DMS53 (cell line): Measurements from ENCODE around the gene ST6GALNAC4.

Experiments
- DNase-seq: peaks from one replicate; lab custom pipeline; 2025; lab: John Stamatoyannopoulos, UW

The ST6GALNAC4 gene

DNA sequence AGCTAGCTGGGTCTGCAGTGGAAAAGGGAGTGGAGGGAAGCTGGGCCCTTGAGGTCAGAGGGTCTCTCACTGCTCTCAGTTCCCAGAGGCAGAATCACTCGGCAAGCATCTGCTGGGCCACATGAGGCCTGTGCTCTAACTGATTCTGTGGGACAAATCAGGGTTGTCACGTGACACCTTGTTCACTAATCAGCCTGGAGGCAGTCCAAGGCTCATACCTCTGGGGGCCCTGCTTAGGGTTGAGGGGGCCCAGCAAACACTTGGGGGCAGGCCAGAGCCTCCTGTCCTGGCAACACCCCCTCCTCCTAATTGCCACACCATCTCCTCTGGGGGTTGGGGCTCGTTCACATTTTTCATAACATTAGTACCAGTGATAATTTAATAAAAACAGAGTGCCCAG is 29.9 kb upstream of the ST6GALNAC4 start:
- no peak for DNase-seq

- no peak for DNase-seq
Measured at GRCh38 chr9:127945942-127946341, 29.1 kb upstream of the ST6GALNAC4 start.

GRCh38 chr9:127945338-127945737 is 28.5 kb upstream of the ST6GALNAC4 start:
- no peak for DNase-seq

GRCh38 chr9:127944586-127945218 is 27.9 kb upstream of the ST6GALNAC4 start:
- DNase-seq, result no peak

DNA sequence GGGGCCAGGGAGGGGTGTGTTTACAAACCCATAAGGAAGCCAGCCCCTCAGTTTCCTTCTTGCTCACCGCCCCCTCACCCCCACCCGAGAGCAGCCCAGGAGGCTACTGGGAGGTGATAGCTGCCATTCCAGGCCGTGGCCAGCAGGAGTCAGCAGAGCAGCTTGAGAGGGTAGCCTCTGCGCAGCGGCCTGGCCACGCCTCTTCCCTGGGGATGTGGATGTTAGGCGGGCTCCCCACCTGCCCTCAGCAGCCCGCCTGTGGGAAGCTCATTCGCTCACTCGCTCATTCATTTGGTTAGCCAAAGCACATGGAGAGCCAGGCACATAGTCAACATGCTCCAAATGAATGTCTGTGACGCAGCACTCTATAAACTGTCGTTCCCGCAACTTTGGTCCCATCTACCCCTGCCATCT is 26.9 kb upstream of the ST6GALNAC4 start:
- DNase-seq, result peak; percentile 97

- no peak for DNase-seq
Measured at GRCh38 chr9:127943011-127943662, 26.3 kb upstream of the ST6GALNAC4 start.

GRCh38 chr9:127942216-127943010 is 25.6 kb upstream of the ST6GALNAC4 start:
- peak; percentile 80 for DNase-seq

- DNase-seq, result no peak
Measured at GRCh38 chr9:127941961-127942215, 25.0 kb upstream of the ST6GALNAC4 start.

GRCh38 chr9:127941062-127941960 is 24.5 kb upstream of the ST6GALNAC4 start:
- DNase-seq, result no peak

DNA sequence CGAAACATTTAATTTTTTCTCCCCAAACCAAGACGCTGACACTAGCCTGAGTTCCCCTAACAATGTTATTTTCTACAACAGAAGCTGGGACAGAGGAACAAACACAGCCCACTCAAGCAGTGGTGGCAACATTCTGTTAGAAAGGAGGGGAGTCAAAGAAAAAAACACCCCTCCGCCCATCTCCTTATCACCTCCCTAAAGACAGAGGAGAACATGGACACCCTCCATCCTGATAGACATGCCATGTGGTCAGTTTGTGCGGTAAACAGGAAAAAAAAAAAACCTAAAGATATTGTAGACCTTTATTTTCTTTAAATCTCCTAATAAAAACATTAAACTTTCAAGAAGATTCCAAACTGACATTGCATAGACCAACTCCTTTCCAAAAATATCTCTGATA is 23.8 kb upstream of the ST6GALNAC4 start:
- DNase-seq, result no peak

- DNase-seq, result peak; percentile 75
Measured at GRCh38 chr9:127938298-127938690, 21.5 kb upstream of the ST6GALNAC4 start.

DNA sequence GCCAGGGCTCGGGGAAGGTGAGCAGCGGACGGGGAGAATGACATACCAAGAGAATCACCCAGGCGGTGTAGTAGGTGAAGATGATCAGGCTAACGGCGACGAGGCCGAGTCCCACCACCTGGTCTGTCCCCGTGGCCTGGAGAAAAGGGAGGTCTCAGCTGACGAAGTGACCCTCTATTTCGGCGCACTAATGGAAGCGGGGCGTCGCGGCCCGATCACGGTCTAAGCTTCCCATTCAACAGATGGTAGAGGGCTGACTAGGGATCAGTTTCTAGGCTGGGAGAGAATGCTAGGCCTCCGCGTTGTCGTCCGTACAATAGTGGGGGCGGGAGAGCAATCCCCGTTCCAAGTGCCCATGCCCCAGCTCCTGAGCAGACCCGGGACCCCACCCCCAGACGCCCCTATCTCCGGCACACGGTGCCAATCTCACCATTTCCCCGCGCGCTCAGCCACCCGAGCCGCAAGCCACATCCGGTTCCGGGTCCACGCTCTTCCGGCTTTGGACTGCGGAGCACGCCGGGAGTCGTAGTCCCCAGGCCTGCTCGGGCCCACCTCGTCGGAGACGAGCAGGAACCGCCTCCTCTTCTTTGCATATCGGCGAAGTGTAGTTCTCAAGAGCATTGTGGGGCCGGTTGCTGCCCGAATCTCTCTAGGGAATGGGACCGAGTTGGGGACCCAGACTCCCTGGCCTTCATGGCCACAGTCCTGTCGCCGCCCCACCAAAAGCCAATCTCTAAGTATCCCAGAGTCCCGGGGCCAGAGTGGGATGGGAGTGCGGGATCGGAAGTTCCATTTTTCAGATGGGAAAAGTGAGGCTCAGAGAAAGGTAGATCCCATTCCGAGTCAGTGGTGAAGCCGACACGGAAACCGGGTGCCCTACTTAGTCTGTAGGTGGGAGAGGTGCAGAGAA is 20.8 kb upstream of the ST6GALNAC4 start, which contains the start of gene DPM2:
DPM2 (minus strand) TSS at position 467 of the 910 bp plus-strand sequence; CDS start at position 433, 34 bp downstream.
- peak; percentile 97 for DNase-seq

- no peak for DNase-seq
Measured at GRCh38 chr9:127937056-127937387, 20.2 kb upstream of the ST6GALNAC4 start.

DNA sequence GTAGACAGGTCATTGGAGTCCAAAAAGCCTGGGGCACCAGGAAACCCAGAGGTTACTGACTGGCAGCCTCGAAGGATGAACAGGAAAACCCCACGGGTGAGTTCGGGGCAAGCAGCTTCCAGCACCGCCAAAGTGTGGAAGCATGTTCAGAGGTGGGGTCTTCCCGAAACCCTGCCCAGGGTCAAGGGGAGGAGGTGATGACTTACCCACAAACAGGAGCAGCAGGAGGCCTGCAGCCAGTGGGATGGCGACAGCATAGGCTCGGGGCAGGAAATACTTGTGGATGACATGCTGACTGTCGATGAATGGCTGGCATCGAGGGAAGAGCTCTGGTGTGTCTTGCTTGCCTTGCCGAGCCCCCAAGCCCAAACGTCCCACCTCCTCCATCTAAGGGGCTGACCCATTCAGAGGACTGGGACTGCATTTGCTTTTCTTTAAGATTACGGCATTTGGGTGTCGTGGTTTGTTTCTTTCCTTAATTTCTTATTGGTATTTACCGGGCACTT is 19.6 kb upstream of the ST6GALNAC4 start:
- no peak for DNase-seq

- DNase-seq, result no peak
Measured at GRCh38 chr9:127935765-127936221, 19.0 kb upstream of the ST6GALNAC4 start.

- DNase-seq, result no peak
Measured at GRCh38 chr9:127934986-127935385, 18.1 kb upstream of the ST6GALNAC4 start.

GRCh38 chr9:127934248-127934647 is 17.4 kb upstream of the ST6GALNAC4 start:
- DNase-seq, result no peak

GRCh38 chr9:127931092-127931881 is 14.4 kb upstream of the ST6GALNAC4 start:
- peak; percentile 96 for DNase-seq

GRCh38 chr9:127930231-127931091 is 13.6 kb upstream of the ST6GALNAC4 start, which contains the start of gene PIP5KL1:
Gene PIP5KL1 (minus strand): TSS chr9:127930777. CDS start chr9:127930752, 25 bp downstream.
- DNase-seq, result peak; percentile 95
